Loucy (cell line): ENCODE measurements around the gene EPS8L3.

ENCODE experiments used
- EZH2phosphoT487 ChIP-seq: fragments of 200-600 bp; IDR thresholded peaks from 2 replicates; pipeline ENCODE4 v1.6.1; 2018; ENCODE audit warnings: antibody characterized with exemption, mild to moderate bottlenecking, moderate library complexity, borderline replicate concordance
- TF ChIP-seq, protein P1 (sequence below): fragments of 200-600 bp; sonication (generic); conservative IDR thresholded peaks from 2 replicates; pipeline ENCODE4 v1.5.1; 2014; ENCODE audit warnings: mild to moderate bottlenecking, antibody characterized with exemption, low read length

DNA sequence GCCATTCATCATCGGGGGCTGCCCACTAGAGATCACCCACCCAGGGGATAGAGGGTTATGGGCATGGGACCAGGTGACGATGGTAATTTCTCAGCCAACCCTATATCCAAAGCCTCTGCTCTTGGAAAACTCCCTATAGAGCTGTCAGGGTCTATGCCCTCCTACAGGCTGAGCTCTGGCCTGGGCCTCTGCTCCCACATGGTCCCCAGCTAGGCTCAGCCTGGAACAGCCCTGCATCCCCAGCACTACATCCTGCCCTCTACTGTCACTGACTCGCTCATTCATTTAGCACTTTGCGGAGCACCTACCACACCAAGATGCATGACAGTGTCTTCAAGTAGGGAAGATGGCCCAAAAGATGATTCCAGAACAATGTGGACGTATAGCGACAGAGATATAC lies 45.0 kb upstream of the EPS8L3 start:
- TF ChIP-seq, protein P1, sequence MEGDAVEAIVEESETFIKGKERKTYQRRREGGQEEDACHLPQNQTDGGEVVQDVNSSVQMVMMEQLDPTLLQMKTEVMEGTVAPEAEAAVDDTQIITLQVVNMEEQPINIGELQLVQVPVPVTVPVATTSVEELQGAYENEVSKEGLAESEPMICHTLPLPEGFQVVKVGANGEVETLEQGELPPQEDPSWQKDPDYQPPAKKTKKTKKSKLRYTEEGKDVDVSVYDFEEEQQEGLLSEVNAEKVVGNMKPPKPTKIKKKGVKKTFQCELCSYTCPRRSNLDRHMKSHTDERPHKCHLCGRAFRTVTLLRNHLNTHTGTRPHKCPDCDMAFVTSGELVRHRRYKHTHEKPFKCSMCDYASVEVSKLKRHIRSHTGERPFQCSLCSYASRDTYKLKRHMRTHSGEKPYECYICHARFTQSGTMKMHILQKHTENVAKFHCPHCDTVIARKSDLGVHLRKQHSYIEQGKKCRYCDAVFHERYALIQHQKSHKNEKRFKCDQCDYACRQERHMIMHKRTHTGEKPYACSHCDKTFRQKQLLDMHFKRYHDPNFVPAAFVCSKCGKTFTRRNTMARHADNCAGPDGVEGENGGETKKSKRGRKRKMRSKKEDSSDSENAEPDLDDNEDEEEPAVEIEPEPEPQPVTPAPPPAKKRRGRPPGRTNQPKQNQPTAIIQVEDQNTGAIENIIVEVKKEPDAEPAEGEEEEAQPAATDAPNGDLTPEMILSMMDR, result peak; percentile 34
- TF ChIP-seq EZH2phosphoT487, result no peak
